ENCODE results near the gene FAM117A. TPM values are rescaled to one million over a fixed set of nuclear protein-coding genes. Genes with fewer than 3 reads are reported as not detected.

Gene FAM117A
- total and polyA plus RNA-seq, 2 of the 8 experiments (the other 6 are each of a cell fraction or from before 2014, with no cell fraction given), result 28.4 to 45.7 TPM

DNA sequence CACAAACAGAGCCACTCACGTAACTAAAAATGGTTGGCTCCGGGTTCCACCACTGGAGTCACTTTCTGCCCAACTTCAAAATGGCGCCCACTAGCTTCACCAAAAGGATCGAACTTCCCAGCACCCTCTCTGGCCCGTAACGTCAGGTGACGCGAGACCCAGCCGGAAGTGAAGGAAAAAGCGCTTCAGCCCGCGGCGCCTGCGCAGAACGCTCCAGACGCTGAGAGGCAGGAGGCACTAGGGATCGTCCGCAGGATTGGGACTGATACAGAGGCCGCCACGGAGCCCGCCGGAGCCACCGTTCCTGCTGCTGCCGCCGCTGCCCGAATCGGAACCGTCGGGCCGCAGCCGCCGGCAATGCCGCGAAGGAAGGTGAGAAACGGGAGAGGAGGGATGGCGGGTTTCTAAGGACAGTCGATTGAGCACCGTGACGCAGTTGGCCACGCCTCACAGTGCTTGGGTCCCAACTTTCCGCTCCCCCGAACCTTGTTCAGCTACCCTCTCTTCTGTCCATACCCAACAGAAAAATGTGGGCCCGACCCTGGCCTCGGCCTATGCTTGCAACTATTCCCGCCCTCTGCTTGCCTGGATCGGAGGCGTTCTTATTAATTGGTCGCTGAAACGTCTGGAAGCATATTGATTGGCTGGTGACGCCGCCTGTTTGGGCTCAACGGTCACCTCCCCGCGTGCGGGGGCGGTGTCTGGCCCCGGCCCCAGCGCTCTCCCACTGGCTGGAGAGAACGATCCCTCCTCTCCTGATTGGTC, 24.7 kb upstream of the FAM117A start, which contains the start of gene KAT7 (continued):
- TF ChIP-seq ZNF274 (IDR thresholded peaks at IDR 0.05; ENCODE audit: borderline replicate concordance, extremely low read depth, low read length) (no peak), CBX8 (IDR thresholded peaks at IDR 0.05; ENCODE audit: borderline replicate concordance, low read depth, low read length) (no peak), PHF8 (conservative IDR thresholded peaks at IDR 0.05; ENCODE audit: low read depth, low read length) (peak; percentile 97), HDAC2 (IDR thresholded peaks at IDR 0.05; ENCODE audit: borderline replicate concordance in 1 of 2, low read depth in 2 of 2, low read length in 2 of 2) (no peak; a peak in 2 of 4 replicates), SIX5 (IDR thresholded peaks at IDR 0.05; ENCODE audit: low read depth, low read length) (peak; percentile 84), HDAC6 (IDR thresholded peaks at IDR 0.05; ENCODE audit: low read depth, low read length) (no peak), BRCA1 (IDR thresholded peaks at IDR 0.05; ENCODE audit: low read depth, low read length) (no peak; the same call in 1 of the 2 replicates), TAF1 (IDR thresholded peaks at IDR 0.05; ENCODE audit: low read depth, low read length) (peak; percentile 94), POU5F1 (IDR thresholded peaks at IDR 0.05; ENCODE audit: low read depth, low read length) (no peak), SIRT6 (IDR thresholded peaks at IDR 0.05; ENCODE audit: low read length) (no peak), EZH2 (IDR thresholded peaks at IDR 0.05; ENCODE audit: low read depth, low read length, severe bottlenecking) (no peak), GABPA (IDR thresholded peaks at IDR 0.05; ENCODE audit: borderline replicate concordance, insufficient read depth, low read length) (no peak; the same call in 1 of the 2 replicates), POLR2A (IDR thresholded peaks at IDR 0.05; ENCODE audit: control extremely low read depth in 1 of 2, low read depth in 2 of 2, low read length in 2 of 2) (peak; percentile 95 to 97), CTBP2 (IDR thresholded peaks at IDR 0.05; ENCODE audit: borderline replicate concordance, insufficient read depth, insufficient read length, low read length) (no peak), BCL11A (IDR thresholded peaks at IDR 0.05; ENCODE audit: low read depth in 2 of 2, low read length in 2 of 2) (no peak), POLR2AphosphoS5 (IDR thresholded peaks at IDR 0.05; ENCODE audit: low read depth, low read length) (peak; percentile 98), CBX5 (IDR thresholded peaks at IDR 0.05; ENCODE audit: low read depth, low read length) (no peak), TBP (IDR thresholded peaks at IDR 0.05; ENCODE audit: low read depth, low read length) (peak; percentile 68), E2F6 (IDR thresholded peaks at IDR 0.05) (0 out of 2 replicates have a peak, but pooled peaks have one; percentile 17), SAP30 (IDR thresholded peaks at IDR 0.05; ENCODE audit: insufficient read depth, insufficient replicate concordance, low read length) (peak; percentile 81), KDM5A (IDR thresholded peaks at IDR 0.05; ENCODE audit: low read length) (no peak; the same call in 1 of the 2 replicates)
- TF ChIP-seq, protein P1, sequence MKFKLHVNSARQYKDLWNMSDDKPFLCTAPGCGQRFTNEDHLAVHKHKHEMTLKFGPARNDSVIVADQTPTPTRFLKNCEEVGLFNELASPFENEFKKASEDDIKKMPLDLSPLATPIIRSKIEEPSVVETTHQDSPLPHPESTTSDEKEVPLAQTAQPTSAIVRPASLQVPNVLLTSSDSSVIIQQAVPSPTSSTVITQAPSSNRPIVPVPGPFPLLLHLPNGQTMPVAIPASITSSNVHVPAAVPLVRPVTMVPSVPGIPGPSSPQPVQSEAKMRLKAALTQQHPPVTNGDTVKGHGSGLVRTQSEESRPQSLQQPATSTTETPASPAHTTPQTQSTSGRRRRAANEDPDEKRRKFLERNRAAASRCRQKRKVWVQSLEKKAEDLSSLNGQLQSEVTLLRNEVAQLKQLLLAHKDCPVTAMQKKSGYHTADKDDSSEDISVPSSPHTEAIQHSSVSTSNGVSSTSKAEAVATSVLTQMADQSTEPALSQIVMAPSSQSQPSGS (IDR thresholded peaks at IDR 0.05; ENCODE audit: low read length), result peak; percentile 84

All from H1 (cell line).